Embryonic facial prominence (tissue), 1 donor: ENCODE measurements around the gene SBF1.
"Not testable (repeated sequence)": the region's sequence is repeated elsewhere in the genome, so short reads cannot be mapped to it uniquely, and the experiment has no call there.

ENCODE experiments used
- DNase-seq: peaks from one replicate; pipeline ENCODE4 v3.0.0-alpha.2; 2016; ENCODE audit errors: extremely low spot score

Gene SBF1

DNA sequence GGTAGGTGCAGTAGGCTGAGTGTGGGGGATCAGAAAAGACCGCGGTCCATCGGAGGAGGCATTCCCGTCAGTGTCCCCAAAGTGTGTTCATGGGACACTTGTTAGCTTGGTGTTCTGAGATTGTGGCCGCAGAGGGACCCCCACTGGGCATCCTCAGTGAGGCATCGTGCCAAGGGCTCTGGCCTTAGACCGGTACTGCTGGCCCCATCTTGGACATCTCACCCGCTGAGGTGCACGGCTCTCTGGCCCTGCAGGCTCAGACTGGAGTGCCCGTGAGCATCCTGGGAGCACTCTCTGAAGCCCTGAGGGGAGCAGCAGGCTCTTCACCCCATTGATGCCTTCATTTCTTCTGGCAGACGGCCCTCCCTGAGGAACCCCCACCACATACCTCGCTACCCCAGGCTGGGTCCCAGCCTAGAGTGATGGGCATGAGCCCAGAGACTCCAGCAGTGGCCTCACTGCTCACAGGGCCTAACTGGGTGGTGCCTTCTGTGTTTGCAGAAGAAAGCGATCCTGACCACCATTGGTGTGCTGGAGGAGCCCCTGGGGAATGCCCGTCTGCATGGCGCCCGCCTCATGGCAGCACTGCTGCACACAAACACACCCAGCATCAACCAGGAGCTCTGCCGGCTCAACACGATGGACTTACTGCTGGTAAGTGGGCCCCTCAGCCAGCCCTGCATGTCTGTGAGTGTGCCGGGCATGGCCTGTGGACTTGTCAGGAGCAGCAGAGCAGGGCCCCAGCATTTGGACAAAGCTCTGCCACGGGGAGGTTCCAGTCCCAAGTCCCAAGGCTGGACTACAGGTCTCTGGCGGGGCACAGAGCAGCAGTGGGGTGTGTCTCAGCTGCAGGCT lies 51.6 kb downstream of the SBF1 start:
- no peak for DNase-seq

DNA sequence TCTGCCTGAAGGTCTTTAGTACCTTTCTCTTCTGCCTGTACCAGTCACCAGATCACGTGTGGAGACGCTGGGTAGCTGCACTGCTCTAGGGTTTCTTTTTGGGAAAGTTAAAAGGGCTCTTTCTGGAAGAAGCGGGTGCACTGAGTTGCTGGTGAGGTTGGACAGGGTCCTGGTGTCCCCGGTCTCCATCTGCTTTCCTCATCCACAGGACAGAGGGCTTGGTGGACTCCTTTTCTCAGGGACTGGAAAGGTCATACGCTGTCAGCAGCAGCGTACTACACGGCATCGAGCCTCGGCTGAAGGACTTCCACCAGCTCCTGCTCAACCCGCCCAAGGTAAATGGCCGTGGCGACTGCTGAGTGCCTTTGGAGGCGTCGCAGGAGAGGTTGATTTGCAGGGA lies 52.8 kb downstream of the SBF1 start:
- no peak for DNase-seq

DNA sequence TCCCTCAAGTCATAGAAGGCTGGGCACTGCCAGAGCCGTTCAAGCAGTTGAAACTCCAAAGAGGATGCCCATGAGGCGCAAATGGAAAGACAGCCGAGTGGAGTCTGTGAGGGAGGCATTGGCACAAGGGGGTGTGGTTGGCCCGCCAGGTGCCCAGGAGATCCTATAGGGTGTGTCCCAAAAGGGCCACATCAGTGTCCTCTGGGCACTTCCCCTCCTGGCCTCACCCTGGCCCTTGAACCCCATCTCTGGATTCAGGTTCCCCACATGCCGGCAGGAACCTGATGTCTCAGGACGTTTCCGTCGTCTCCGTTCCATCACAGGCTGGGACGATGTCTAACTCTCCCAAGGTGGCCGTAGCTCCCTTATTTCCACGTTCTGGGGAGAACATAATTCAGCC lies 54.3 kb downstream of the SBF1 start:
- DNase-seq, result no peak

DNA sequence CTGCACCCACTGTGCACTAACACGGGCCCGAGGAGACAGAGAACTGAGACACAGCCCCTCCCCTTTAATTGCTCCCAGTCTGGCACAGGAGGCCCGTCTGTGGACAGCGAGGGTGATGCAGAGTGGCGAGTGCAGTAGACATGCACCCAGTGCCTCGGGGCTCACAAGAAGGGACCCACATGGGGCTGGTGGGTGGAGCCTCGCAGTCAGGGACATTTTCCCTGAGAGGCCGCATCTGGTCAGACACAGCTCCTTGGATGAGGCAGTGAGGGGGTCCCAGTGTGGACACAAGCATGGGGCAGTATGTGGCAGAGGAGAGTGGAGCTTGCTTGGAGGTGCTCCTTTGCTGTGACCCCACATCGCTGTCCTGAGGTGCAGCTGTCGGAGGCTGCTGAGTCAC lies 54.8 kb downstream of the SBF1 start:
- DNase-seq, result no peak

DNA sequence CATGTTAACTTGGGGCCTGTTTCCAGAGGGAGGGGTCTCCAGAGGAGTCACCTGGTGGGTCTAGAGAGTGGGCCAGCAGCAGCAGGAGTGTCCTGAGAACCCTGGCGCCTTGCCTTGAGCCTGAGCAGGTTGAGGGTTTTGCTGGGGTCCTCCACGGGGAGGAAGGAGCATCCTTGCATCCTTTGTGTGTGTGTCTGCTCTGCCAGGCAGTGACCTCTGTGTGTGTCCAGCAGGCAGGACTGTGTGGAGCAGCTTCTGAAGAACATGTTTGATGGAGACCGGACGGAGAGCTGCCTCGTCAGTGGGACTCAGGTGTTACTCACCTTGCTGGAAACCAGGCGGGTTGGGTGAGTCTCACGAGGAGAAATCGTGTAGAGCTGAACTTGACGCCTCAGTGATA lies 55.7 kb downstream of the SBF1 start:
- DNase-seq, result no peak

- DNase-seq, result no peak
Measured at GRCh38 chr22:50418624-50419023, 56.2 kb downstream of the SBF1 start.

DNA sequence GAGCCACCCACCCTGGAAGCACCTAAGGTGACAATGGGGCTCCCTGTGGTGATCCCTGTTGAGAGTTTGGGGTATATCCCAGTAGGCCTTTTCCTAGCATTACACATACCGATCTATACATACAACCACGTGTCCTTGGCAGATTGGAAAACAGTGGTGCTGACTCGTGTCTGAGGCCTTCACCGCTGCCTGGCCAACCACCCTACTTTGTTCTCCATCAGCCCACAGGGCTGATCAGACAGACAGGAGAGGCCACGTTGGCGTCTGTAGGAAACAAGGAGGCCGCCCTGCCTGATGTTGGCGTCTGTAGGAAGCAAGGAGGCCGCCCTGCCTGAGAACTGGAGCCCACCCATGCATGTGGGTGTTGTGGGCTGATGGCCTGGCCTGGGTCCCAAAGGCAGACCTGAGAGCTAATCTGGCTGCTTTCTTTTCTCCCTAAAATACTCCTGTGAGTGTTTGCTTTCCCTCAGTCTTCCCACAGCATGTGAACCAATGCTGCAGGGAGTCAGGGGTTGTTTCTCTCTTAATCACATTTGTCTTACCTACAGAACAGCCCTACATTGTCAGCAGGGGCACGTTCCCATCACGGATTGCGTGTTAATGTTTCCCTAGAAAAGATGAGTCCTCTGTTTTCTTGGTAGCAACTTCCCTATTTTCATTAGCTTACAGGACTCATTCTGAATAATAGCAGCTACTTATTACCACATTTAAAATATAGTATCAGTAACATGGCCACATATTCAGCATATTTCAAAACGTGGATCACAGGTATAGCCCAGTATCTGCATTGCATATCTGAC lies 57.2 kb downstream of the SBF1 start:
- DNase-seq, result no peak

DNA sequence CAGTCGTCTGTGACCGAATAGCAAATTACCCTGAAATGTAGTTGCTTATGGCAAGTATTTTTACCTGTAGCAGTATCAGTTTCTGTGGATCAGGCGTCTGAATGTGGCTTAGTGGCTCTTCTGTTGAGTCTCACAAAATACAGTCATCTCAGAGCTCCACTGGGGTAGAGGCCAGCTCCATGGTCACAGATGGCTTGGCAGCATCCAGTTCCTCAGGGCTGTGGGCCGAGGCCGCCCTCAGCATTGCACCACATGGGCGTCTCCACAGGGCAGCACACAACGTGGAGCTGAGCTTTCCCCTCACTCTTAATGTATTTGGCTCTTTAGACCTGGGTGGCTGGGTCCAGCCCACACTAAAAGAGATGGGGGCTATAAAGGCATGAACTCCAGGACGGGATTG lies 57.8 kb downstream of the SBF1 start:
- DNase-seq, result no peak

- no peak for DNase-seq
Measured at GRCh38 chr22:50415426-50415825, 59.4 kb downstream of the SBF1 start.

- no peak for DNase-seq
Measured at GRCh38 chr22:50414476-50415248, 60.2 kb downstream of the SBF1 start.

GRCh38 chr22:50408954-50409353 lies 65.9 kb downstream of the SBF1 start:
- DNase-seq, result not testable (repeated sequence)

DNA sequence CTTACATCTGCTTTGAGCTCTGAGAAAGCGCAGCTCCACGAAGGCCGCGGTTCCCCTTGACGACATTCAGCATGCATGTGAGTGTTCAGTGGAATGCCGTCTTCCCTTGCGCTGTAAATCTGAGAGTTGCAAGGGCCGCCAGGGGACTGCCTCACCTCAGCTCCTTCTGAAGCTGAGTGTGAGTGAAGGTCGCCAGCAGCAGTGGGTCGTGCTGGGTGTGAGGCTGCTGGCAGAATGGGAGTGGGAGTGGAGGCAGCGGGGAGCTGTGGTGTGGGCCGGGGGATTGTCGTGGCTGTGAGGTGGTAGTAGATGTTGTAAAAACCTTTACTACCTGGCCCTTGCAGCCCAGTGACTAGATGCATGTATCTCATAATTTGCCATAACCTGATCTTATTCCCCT lies 66.5 kb downstream of the SBF1 start:
- no peak for DNase-seq

DNA sequence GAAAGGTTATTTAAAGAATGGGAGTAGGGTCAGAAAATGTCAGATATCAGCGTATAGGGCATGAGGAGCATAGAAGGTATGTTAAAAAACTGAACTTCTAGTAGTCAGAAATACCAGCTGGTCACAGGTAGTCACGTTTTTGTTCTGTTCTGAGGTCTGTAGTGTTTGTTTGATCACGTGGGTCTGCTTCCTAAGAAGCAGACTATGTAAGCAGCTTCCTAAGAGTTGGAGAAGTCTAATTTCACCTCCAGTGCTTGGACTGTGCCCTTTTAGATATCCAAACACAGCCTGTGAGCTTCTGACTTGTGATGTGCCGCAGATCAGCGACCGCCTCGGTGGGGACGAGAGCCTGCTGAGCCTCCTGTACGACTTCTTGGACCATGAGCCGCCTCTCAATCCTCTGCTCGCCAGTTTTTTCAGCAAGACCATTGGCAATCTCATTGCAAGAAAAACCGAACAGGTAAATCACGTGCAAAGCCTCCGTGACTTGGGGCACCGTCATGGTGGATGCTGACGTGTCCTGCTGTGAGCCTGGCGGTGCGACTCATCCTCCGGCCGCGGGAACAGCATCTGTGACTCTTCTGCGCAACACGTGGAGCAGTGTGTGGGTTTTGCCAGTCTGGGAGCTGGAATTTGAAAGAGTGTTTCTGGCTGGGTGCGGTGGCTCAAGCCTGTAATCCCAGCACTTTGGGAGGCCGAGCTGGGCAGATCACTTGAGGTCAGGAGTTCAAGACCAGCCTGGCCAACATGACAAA lies 68.2 kb downstream of the SBF1 start:
- DNase-seq, result no peak

DNA sequence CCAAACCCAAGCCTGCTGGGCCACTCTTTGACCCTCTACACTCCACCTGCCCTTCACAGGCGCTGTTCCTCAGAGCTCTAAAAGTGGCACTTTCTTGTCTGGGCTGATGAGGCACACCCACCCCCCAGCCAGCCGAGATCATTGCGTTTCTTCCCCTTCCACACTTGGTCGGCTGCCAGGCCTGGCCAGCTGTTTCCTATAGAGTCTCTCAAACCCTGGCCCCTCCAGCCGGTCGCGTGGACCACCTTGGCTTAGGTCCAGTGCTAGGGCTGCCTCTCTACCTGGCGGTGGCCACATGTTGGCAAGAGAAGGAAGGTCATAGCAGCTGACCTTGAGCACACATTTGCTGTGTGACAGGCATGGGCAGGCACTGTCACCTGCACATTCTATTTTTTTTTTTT lies 71.1 kb downstream of the SBF1 start:
- DNase-seq, result no peak

DNA sequence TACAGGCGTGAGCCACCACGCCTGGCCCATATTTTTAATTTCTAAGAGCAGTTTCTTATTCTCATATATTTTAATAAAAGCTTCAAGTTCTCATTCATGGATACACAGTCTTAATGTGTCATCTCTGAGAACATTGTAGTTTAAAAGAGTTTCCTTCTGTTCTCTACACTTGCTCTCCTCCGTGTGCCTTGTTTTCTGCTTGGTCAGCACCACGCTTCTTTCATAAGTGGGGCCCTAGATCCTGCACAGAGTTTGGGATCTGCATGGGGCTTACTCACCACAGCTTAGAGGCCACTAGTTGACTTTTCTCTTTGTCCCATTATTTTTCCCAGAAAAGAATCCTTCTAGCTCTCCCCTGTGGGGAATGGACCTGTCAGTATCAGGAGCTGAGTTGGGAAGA lies 72.9 kb downstream of the SBF1 start:
- DNase-seq, result no peak

DNA sequence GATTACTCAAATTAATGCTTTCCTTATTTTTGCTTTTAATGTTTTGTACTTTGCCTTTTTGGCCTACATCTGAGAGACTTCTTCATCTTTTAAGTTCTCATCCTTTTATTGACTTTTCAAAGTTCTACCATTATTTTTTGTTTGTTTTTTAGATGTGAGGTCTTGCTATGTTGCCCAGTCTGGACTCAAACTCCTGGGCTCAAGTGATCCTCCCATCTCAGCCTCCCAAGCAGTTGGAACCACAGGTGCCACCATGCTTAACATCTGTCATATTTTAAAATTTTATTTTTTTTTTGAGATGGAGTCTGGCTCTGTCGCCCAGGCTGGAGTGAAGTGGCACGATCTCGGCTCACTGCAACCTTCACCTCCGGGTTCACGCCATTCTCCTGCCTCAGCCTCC lies 73.9 kb downstream of the SBF1 start:
- DNase-seq, result no peak

GRCh38 chr22:50400406-50400805 lies 74.4 kb downstream of the SBF1 start:
- DNase-seq, result no peak

DNA sequence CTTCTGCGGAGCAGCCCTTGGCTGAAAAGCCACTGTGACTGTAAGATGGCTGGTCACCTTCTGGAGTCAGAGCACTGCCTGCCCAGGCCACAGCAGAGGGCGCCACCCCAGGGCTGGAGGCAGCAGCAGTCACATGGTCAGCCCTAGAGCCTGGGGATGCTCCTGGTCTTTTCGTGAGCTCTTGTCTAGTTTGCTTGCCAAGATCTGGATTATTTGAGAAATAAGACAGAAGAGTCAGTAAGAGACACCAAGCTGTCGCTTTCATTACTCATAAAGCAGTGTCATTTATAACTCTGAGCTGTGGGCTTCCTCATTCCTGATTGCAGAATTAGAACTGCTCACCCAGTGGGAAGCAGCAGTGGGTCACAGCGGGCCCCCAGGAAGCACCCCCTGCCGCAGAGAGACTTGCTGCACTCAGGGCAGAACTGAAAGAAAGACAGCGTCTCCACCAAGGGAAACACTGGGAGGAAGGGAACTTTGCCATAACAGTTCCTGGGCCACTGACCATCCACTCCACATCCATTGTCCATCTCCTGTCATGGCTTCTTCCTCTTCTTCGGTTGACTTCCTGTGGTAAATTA lies 75.0 kb downstream of the SBF1 start:
- no peak for DNase-seq

GRCh38 chr22:50398831-50399648 lies 75.8 kb downstream of the SBF1 start:
- no peak for DNase-seq

DNA sequence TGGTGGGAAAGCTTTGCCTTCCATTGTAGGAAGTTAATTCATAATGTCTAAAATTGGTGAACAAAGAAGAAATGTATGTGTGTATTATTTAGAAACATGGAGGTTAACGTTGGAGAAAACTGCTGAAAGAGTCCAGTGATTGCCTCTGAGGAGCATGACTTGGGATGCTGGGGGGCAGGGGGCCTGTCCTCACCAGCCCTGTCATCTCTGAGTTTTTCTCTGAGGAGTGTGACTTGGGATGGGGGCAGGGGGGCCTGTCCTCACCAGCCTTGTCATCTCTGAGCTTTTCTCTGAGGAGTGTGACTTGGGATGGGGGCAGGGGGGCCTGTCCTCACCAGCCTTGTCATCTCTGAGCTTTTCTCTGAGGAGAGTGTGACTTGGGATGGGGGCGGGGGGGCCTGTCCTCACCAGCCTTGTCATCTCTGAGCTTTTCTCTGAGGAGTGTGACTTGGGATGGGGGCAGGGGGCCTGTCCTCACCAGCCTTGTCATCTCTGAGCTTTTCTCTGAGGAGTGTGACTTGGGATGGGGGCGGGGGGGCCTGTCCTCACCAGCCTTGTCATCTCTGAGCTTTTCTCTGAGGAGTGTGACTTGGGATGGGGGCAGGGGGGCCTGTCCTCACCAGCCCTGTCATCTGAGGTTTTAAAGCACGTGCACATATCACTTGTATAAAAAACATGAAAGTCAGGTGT lies 77.3 kb downstream of the SBF1 start:
- not testable (repeated sequence) for DNase-seq
